ENCODE measurements around the gene CDC73. TPM values are rescaled to one million over a fixed set of nuclear protein-coding genes. Genes with fewer than 3 reads are reported as not detected.

The CDC73 gene
- polyA plus RNA-seq, 1 donor (not counting 4 experiments of a cell fraction or from before 2014, with no cell fraction given): 45.3 TPM

DNA sequence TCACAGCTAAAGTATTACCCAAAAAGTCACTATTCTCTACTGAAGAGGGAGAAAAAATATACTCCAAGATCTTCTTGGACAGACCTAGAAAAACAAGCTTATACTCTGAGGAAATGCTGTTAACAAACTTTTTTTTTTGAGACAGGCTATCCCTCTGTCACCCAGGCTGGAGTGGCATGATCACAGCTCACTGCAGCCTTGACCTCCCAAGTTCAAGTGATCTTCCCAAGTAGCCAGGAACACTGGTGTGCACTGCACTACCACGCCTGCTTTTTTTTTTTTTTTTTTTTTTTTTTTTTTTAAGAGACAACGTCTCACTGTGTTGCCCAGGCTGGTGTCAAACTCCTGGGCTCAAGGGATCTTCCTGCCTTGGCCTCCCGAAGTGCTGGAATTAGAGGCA lies 33.9 kb upstream of the CDC73 start:
- Histone ChIP-seq H3K9me1 (ENCODE audit: control insufficient read depth, extremely low read depth, insufficient read depth, low read length) (no peaks in the 10 kb centered on the region), H3K4me1 (ENCODE audit: control insufficient read depth, extremely low read depth, insufficient read depth, low read length) (peaks cover 2% of the 10 kb centered on the region), H2AFZ (ENCODE audit: control insufficient read depth, low read length) (no peak overlapping the region), H3K27me3 (ENCODE audit: control insufficient read depth, extremely low read depth, insufficient read depth, low read length) (no peaks in the 10 kb centered on the region), H4K20me1 (ENCODE audit: control insufficient read depth, extremely low read depth, insufficient read depth, low read length) (no peaks in the 10 kb centered on the region), H3K4me3 (ENCODE audit: control insufficient read depth in 2 of 3, extremely low read depth in 1 of 3, insufficient read depth in 2 of 3, low read depth in 1 of 3, low read length in 3 of 3) (no peak overlapping the region), H3K79me2 (ENCODE audit: control insufficient read depth, insufficient read depth, low read length) (no peaks in the 10 kb centered on the region), H3K9me3 (ENCODE audit: control insufficient read depth, low read depth, low read length) (no peaks in the 10 kb centered on the region), H3K4me2 (ENCODE audit: control insufficient read depth, extremely low read depth, insufficient read depth, low read depth, low read length) (no peak overlapping the region), H3K27ac (ENCODE audit: control insufficient read depth, insufficient read depth, low read length) (no peak overlapping the region), H3K9ac (ENCODE audit: control insufficient read depth, extremely low read depth, insufficient read depth, low read length) (no peak overlapping the region), H3K36me3 (ENCODE audit: control insufficient read depth in 2 of 2, extremely low read depth in 1 of 2, insufficient read depth in 2 of 2, low read length in 2 of 2) (peaks cover 0 to 9% of the 10 kb centered on the region in 2 experiments)
- DNase-seq (ENCODE audit: low read depth, low spot score) (no peak), FAIRE-seq (no peak)
- TF ChIP-seq EZH2 (IDR thresholded peaks at IDR 0.05; ENCODE audit: low read length): no peak
- TF ChIP-seq, protein P1, sequence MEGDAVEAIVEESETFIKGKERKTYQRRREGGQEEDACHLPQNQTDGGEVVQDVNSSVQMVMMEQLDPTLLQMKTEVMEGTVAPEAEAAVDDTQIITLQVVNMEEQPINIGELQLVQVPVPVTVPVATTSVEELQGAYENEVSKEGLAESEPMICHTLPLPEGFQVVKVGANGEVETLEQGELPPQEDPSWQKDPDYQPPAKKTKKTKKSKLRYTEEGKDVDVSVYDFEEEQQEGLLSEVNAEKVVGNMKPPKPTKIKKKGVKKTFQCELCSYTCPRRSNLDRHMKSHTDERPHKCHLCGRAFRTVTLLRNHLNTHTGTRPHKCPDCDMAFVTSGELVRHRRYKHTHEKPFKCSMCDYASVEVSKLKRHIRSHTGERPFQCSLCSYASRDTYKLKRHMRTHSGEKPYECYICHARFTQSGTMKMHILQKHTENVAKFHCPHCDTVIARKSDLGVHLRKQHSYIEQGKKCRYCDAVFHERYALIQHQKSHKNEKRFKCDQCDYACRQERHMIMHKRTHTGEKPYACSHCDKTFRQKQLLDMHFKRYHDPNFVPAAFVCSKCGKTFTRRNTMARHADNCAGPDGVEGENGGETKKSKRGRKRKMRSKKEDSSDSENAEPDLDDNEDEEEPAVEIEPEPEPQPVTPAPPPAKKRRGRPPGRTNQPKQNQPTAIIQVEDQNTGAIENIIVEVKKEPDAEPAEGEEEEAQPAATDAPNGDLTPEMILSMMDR (optimal IDR thresholded peaks at IDR 0.05 in 1 of 3, IDR thresholded peaks at IDR 0.05 in 1 of 3, conservative IDR thresholded peaks at IDR 0.05 in 1 of 3; ENCODE audit: extremely low read depth in 1 of 3, insufficient read depth in 2 of 3, low read length in 3 of 3): no peak
- dilution Hi-C loops (cut with MboI; ENCODE audit: extremely low pct_ligation_motif_present, low sequenced_read_pairs): no loop called here

DNA sequence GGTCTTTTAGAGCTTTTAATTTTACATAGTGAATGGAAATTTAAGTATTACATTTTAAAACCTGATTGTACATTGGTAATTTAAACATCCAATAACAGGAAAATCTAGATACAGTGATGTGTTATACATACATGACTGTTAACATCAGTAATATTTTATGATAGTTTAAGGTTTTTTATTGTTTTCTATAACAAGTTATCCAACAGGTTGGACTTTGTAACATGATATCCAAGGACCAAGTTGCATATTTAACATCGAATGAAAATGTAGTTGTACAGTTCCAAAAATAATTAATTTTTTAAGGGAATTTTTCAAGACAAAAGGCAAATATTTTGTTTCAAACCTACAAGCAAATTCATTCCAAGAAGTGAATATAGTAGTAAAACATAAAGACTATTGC lies 31.0 kb upstream of the CDC73 start:
- Histone ChIP-seq H2AFZ (ENCODE audit: control insufficient read depth, low read length) (no peak overlapping the region), H3K4me1 (ENCODE audit: control insufficient read depth, extremely low read depth, insufficient read depth, low read length) (no peaks in the 10 kb centered on the region), H3K36me3 (ENCODE audit: control insufficient read depth in 2 of 2, extremely low read depth in 1 of 2, insufficient read depth in 2 of 2, low read length in 2 of 2) (peaks cover 2 to 3% of the 10 kb centered on the region in 2 experiments), H3K9me1 (ENCODE audit: control insufficient read depth, extremely low read depth, insufficient read depth, low read length) (no peaks in the 10 kb centered on the region), H3K79me2 (ENCODE audit: control insufficient read depth, insufficient read depth, low read length) (no peaks in the 10 kb centered on the region), H3K4me3 (ENCODE audit: control insufficient read depth in 2 of 3, extremely low read depth in 1 of 3, insufficient read depth in 2 of 3, low read depth in 1 of 3, low read length in 3 of 3) (no peak overlapping the region), H3K27ac (ENCODE audit: control insufficient read depth, insufficient read depth, low read length) (no peak overlapping the region), H3K9me3 (ENCODE audit: control insufficient read depth, low read depth, low read length) (no peaks in the 10 kb centered on the region), H3K9ac (ENCODE audit: control insufficient read depth, extremely low read depth, insufficient read depth, low read length) (no peak overlapping the region), H4K20me1 (ENCODE audit: control insufficient read depth, extremely low read depth, insufficient read depth, low read length) (no peaks in the 10 kb centered on the region), H3K27me3 (ENCODE audit: control insufficient read depth, extremely low read depth, insufficient read depth, low read length) (no peaks in the 10 kb centered on the region), H3K4me2 (ENCODE audit: control insufficient read depth, extremely low read depth, insufficient read depth, low read depth, low read length) (no peak overlapping the region)
- DNase-seq (ENCODE audit: low read depth, low spot score): no peak
- dilution Hi-C loops (cut with MboI; ENCODE audit: extremely low pct_ligation_motif_present, low sequenced_read_pairs): no loop called here
- TF ChIP-seq EZH2 (IDR thresholded peaks at IDR 0.05; ENCODE audit: low read length): no peak
- TF ChIP-seq, protein P1 (optimal IDR thresholded peaks at IDR 0.05 in 1 of 3, IDR thresholded peaks at IDR 0.05 in 1 of 3, conservative IDR thresholded peaks at IDR 0.05 in 1 of 3; ENCODE audit: extremely low read depth in 1 of 3, insufficient read depth in 2 of 3, low read length in 3 of 3): no peak
- no peak for FAIRE-seq

Data from keratinocyte (primary cell).